ENCODE results near the gene FRAT2.

FRAT2 gene

GRCh38 chr10:97334370-97335175 is at the start of gene FRAT2:
FRAT2 (minus strand) TSS chr10:97334729; CDS start chr10:97334572, 157 bp downstream.
- peak; percentile 82 for DNase-seq

GRCh38 chr10:97384156-97384555 is 49.6 kb upstream of the FRAT2 start:
- no peak for DNase-seq

DNA sequence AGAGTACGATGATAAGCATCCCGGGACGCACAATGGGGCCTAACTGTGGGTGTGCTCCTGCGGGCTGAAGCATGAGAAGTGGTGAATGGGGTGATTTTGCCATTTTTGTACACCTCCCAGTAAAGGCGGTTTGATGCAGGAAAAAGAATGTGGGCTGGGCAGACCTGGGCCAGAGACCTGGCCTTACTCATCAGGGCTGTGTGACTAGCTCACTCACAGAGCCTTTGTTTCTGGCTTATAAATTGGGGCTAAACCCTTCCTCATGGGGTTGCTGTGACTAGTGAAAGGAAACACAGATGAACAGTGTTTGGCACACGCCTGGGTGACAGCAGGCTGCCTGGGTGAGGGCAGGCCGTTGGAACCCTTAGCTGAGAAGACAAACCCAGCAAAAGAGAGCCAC is 48.6 kb upstream of the FRAT2 start:
- DNase-seq = no peak

GRCh38 chr10:97381626-97382025 is 47.1 kb upstream of the FRAT2 start:
- no peak for DNase-seq

- DNase-seq = no peak
These were observed 46.0 kb upstream of the FRAT2 start for GRCh38 chr10:97380516-97380915.

DNA sequence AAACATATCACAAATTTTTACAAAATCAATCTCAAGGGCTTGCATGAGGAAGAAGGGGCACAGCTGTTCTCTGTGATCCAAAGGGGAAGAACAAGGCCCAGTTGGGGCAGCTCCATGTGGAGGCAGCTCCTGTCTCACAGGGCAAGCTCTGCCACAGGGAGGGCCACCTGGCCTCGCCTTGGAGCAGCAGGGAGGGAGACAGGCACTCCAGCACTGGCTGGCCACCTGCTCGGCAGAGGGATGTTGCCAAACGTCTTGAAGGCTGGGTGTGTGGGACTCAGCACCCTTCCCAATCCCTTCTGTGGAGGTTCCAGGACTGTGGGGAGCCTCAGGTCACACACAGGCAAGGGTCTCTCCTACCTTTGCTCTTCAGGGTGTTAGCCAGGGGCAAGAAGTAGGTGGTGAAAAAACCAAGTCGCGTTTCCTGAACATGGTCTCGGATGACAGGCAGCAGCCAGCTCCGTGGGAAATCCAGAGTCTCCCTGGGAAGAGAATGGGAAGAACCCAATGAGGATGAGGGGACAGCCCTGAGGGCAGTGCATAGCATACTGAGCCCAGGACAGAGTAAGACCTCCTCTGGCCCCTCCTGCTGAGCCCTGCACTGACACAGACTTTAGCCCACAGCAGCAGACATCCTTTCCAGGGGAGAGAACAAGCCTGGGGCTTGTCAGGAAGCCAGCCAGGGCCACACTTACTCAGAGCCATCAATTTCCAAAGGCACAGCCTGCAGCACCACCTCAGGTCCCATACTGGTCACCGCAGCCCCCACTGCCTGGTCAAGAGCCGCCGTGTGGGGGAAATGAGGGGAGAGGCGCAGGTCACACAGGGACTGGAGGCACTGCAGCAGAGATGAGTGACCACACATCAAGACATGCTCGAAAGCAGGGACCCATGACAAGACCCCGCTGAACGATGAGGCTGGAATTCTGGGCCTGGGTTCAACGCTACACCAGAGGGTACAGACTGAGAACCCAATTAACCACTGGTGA is 44.7 kb upstream of the FRAT2 start:
- DNase-seq = no peak

- DNase-seq = no peak
These were observed 41.9 kb upstream of the FRAT2 start for GRCh38 chr10:97376413-97376812.

- DNase-seq = no peak
These were observed 38.9 kb upstream of the FRAT2 start for GRCh38 chr10:97373456-97373855.

- DNase-seq = no peak
These were observed 37.8 kb upstream of the FRAT2 start for GRCh38 chr10:97372233-97372875.

GRCh38 chr10:97371696-97372095 is 37.2 kb upstream of the FRAT2 start:
- DNase-seq = no peak

GRCh38 chr10:97367126-97367649 is 32.7 kb upstream of the FRAT2 start:
- DNase-seq = no peak

DNA sequence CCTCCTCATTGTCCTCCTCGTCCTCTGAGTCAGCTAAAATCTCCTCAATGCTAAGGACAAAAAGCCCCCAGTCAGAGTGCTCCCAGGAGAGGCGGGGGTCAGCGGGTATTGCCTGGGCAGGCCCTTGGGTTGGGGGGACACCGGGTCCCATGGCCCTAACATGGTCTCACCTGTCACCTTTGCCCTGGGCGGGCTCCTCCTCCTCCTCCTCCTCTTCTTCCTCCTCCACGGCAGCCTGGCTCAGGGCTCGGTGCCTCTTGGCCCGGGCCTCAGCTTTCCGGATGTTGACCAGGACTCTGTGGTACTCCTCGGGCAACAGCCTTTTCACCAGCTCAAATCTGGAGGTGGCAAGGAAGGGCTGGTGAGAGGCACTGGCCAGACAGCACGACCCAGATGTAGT is 32.0 kb upstream of the FRAT2 start:
- DNase-seq = no peak

- DNase-seq = no peak
These were observed 31.3 kb upstream of the FRAT2 start for GRCh38 chr10:97365761-97366351.

DNA sequence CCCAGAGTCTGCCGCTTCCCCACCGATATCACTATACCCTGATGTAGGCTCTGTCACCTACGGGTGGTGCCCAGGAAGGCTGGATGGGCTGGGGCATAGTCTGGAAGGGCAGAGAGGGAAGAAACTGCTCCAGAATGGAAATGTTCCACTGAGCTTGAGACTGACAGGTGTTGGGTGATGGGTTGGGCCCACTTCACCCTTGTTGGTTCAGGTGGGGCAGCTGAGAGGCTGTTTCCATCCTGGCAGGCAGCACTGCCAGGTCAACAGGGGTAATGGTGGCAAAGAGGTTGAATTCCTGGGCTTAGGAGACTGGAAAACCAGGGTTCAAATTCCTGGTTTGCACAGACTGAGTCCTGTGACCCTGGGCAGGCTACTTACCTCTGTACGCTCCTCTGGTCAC is 28.5 kb upstream of the FRAT2 start:
- DNase-seq = no peak

- no peak for DNase-seq
These were observed 27.9 kb upstream of the FRAT2 start for GRCh38 chr10:97362310-97363033.

- DNase-seq = no peak
These were observed 27.0 kb upstream of the FRAT2 start for GRCh38 chr10:97361537-97361901.

DNA sequence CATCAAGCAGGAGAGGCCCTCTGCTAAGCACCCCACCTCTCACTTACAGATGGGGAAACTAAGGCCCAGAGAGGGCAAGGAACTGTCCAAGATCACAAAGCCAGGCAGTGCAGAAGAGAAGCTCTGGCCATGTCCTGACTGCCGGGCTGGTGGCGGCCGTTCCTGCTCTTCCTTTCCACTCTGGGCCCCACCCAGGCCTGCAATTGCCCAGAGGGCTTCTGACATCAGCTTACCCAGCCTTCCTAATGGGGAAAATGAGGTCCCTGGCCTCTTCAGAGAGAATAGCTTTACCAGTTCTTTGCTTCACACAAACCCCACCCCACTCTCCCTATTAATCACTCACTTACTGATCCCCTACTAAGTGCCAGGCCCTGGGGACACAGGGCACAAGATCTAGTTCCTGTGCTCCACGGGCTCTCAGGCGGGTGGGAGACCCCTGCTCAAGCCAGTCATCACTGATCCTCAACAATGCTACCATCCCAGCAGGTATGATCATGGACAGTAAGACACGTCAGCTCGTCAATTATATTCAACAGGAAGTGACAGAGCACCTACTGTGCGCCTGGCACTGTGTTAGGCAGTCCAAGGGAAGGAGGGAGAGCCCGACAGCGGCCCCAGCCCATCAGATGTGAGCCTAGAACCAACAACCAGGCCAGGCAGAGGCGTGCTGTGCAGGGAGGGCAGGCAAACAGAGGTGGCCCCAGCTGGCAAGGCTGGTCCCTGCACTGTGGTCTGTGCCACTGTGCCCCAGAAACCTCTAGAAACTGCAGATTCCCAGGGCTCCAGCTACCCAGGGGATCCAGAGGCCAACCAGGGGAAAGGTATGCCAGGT is 26.4 kb upstream of the FRAT2 start:
- DNase-seq = no peak

DNA sequence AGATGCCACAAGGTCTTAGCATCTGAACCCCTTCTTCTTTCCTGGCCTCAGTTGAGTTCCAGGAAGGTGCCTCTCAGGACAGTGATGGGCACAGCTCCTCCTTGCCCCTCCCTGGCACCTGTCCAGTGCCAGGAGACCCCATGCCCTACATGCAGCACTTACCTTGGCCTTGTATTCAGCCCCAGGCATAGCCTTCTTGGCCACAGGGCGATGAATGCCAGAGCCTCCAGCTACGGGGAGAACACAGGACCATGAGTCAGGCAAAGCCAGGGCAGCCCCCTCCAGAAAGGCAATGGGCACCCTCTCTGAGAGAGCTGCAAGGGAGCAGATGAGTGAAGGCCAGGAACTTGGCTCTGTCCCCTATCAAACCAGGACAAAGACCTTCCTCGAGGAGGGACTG is 24.3 kb upstream of the FRAT2 start:
- no peak for DNase-seq

DNA sequence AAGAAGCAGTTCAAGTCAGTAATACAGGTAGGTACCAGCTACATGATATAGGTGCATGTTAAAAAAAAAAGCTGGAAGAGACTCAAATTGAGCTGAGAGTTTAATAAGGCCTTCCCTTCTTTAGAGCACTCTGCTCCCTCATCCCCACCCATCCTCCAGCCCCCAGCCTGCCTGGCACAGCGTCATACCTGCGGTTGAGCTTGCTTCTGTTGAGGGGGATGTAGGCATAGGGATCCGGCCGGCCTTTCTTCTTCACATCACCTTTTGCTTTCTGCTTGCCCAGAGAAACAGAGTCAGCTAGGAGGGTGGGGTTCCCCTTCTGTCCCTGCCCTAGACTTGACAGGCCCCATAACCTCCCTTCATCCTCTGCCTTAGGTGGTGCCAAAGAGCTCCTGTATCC is 23.8 kb upstream of the FRAT2 start:
- DNase-seq = no peak

DNA sequence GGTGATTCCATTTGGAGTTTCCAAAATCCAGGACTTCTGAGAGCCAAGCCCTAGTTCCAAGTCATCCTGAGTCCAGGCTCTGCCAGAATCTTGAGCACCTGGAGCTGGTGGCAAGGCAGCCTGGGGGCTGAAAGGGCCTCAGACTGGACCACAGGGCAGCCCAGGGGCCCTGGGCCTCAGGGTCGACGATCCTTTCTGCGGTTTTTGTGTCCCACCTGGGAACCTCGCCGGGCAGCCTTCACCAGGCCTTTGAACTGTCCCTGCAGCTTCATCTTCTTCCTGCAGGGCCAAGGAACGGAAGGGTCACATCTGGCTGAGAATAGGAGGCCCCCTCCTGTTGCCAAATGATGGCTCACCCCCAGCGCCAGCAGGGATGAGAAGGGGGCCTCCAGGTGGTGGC is 22.4 kb upstream of the FRAT2 start:
- no peak for DNase-seq

DNA sequence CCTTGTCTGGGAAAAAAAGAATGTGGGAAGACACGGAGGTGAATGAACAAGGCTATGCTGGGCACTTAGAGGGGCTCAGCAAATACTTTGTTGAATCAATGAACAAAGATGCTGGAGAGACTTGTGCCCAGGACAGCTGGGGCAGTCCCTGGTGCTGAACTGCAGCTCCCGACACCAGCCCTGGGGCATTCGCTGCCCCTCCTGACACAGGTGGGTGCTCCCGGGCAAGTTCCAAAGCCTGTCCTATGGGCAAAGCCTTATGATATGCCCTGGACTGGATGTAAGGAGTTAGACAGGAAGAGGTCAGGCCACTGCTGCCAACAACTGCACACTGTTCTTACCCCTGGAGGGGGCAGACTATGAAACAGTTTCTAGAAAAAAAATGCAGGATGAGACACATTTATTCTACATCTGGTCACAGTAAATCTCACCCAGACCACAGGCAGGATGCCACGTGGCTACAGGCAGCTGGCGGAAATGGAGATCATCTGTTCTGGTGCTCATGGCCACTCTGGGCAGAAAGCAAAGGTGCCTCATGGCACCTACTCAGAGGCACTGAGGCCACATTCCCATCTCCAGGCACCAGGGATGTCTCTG is 21.9 kb upstream of the FRAT2 start:
- DNase-seq = no peak

Measured in activated T-cell treated with anti-CD3 and anti-CD28 coated beads for 4 hours (primary cell).